GM19035 (cell line): ENCODE results near the gene ASXL2.

Source experiments
- ATAC-seq: cut with Tn5 transposase; IDR thresholded peaks from one replicate; pipeline ENCODE4 v1.9.1; 2021; ENCODE audit not compliant: unreplicated experiment

The ASXL2 gene

GRCh38 chr2:25808006-25808383 is 70.3 kb downstream of the ASXL2 start:
- no peak for ATAC-seq

DNA sequence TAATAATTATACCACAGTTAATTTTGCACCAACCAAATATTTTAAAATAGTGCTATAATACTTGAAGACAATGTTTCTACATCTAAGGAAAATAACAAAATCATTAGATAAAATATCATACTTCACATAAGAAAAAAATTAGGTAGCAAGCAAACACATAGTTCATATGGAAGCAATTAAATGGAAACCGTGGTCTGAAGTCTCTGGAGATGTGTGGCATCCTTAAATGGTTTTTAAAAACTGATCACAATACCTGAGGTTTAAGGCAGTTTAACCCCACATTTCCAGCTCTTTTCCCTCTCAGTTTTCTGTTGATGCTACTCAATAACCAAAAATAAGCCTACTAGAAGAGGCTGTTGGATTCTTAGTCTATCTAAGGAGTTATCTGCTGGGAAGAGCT is 71.3 kb downstream of the ASXL2 start:
- no peak for ATAC-seq

GRCh38 chr2:25805987-25806386 is 72.3 kb downstream of the ASXL2 start:
- no peak for ATAC-seq

DNA sequence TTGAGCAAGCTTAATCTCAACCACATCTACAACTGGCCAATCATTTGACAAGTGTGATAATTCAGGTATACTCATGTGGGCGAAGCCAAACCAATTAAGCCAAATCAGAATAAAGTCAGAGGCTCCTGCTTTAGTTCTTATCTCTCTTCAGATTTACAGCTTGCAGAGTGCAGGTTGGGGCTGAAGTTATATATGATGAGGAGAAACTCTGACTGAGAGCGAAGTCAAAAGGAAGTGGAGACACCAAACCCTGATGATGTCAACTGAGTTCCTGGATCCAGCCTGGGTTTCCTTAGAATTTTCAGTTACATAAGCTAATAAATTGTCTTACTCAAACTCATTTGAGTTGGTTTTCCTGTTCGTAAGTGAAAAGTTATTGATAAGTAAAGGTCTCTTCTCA is 73.9 kb downstream of the ASXL2 start:
- ATAC-seq = no peak

DNA sequence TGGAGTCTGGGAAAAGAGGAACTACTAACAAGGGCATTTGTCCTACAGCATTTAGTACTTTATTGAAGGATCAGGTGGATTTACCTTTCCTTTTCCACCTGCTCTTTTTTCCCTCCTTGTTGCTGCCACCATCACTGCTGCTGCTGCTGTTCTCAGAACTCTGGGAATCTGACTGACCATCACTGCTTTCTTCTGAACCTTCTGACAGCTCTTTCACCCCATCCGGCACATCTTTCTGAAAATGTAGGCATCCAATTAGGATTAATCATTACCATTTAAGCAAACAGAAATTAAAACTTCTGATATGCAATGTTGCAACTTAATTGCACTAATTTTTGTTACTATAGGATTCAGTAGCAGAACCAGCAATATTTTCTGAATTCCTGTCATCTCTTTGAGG is 79.0 kb downstream of the ASXL2 start:
- no peak for ATAC-seq

GRCh38 chr2:25797620-25798488 is 80.4 kb downstream of the ASXL2 start:
- ATAC-seq = no peak

- ATAC-seq = peak; percentile 67
These were observed 83.6 kb downstream of the ASXL2 start for GRCh38 chr2:25794544-25795276.

DNA sequence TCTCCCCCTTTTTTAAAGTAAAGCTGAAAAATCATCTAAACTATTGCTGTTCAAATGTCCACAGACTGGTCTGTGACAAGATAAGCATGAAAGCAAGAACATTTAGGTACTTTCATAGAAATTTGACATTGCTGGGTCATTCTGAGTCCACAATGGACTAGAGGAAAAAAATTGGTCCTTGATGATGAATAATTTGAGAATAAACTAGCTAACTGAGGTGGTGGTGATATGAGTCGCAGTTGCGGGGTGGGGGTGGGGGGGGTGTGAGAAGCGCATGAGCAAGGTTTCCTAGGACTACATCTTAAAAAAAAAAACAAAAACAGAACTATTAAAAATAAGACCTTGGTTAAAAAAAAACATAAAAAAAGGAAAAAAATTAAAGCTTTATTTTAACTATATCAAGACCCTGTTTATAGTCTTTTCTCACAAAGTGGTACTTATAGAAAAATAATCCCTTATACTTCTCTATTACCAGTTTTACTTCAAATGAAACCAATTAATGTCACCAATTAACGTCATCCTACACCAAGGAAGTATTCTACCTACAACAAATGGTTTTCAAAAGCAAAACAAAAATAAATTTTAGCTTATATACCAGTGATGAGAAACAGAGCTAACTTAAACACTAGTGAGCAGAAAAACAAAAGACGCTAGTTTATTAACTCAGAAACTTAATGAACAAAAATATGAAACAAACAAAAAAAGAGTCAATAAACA is 88.1 kb downstream of the ASXL2 start:
- no peak for ATAC-seq

GRCh38 chr2:25788457-25788856 is 89.8 kb downstream of the ASXL2 start:
- ATAC-seq = no peak

- no peak for ATAC-seq
These were observed 91.3 kb downstream of the ASXL2 start for GRCh38 chr2:25787020-25787419.

DNA sequence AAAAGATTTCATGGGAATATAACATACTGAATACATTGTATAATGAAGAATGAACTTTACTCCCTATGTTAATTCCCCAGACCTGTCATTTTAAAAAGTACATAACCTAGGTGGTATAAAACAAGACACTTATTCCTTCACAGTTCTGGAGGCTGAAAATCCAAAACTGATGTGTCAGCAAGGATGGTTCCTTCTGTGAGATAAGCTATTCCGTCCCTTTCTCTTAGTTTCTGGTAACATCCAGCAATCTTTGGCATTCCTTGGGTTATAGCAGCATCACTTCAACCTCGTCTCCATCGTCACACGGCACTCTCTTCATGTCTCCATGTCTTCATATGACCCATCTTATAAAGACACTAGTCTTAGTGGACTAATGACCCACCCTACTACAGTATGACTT is 93.9 kb downstream of the ASXL2 start:
- no peak for ATAC-seq

DNA sequence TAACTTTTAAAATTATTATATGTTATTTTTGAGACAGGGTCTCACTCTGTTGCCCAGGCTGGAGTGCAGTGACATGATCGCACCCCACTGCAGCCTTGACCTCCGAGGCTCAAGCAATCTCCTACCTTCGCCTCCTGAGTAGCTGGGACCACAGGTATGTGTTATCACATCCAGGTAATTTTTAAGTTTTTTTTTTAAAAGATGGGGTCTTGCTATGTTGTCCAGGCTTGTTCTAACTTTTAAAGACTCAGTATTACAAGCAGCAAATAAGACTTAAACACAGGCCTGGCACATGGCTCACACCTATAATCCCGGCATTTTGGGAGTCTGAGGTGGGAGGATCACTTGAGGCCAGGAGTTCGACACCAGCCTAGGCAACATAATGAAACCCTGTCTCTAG is 101.2 kb downstream of the ASXL2 start:
- no peak for ATAC-seq

DNA sequence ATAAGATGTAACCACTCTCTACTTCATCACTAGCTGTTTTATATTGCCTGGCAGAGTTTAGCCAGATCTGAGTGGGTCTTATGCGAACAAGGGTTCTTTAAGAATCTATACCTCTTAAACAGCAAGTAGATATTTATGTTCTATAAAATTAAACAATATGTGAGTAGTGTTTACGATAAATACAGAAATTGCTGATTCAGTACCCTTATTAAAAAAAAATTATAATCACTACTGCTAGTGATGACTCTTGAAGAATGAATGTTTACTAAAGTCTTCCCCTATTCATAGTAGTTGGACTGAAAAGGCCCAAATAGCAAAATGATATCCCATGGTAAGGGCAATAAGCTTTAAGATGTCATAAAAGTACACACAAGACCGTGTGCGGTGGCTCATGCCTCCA is 106.2 kb downstream of the ASXL2 start:
- ATAC-seq = no peak

GRCh38 chr2:25763575-25763974 is 114.7 kb downstream of the ASXL2 start:
- ATAC-seq = no peak

GRCh38 chr2:25760297-25760696 is 118.0 kb downstream of the ASXL2 start:
- ATAC-seq = no peak

DNA sequence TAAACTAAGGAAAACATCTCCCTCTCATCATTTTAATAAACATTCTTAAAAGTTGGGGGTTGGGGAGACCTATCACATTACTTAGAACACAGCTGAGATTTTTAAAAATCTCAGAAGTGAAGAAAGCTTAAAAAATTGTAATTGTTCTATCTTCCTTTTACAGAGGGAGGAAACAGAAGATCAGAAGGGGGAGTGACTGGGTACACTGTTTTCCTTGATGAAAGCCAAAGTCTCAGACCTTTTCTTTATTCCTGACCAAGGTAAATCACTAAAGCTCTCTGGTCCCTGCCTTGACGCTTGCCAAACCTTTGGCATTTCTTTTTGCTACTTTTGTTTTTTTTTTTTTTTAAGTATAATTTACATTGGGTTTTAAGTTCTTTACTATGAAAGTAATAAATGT is 119.9 kb downstream of the ASXL2 start:
- no peak for ATAC-seq

GRCh38 chr2:25757906-25758305 is 120.4 kb downstream of the ASXL2 start:
- no peak for ATAC-seq

DNA sequence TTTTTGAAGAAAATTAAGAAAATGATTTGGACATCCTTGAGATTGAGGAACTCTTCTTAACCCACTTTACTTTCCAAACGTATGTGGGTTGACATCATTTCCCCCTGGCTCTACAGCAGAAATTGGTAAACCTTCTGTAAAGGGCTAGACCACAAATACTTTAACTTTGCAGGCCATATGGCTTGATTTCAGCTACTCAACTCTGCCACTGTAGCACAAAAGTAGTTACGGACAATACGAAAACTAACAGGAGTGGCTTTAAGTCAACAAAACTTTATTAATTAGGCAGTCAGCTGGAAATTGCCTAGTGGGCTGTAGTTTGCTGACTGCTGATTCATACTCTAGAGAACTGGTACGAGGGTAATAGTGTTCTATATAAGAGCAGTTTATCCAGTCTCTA is 121.8 kb downstream of the ASXL2 start:
- ATAC-seq = no peak

DNA sequence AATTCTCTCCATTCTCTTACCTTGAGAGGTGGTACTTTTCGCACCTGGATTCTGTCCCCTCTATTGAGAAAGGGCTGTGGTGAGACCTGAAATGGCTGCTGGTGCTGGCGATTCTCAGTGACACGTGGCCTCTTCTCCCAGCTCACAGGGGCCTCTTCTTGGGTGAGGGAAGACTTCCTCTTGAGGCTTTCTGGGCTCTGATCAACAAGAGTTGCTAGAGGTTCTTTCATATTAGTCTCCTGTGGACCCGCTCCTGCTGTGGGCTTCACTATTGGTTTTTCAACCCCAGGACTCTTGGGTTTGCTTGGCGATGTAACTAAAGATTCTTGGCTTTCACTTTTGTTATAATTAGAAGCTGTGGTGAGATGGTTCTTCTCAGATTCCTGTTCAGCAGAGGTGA is 128.6 kb downstream of the ASXL2 start:
- ATAC-seq = no peak

DNA sequence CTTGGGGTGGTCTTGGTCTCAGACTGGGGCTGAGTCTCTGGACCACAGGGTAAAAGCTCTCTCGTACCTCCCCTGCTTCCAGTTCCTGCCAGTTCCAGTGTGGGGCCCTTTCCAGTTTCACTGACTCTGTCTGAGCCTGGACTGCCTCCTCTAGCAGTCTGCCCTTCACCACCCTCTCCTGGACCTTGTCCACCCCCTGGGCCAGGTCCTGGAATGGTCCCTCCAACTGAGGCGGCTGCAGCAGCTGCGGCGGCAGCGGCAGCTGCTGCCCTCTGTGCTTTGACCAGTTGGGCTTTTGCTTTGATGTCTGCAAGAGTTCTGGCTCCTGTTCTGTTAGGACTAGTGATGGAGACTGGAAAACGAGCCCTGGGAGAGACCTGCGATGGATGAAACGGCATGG is 134.2 kb downstream of the ASXL2 start:
- ATAC-seq = no peak

DNA sequence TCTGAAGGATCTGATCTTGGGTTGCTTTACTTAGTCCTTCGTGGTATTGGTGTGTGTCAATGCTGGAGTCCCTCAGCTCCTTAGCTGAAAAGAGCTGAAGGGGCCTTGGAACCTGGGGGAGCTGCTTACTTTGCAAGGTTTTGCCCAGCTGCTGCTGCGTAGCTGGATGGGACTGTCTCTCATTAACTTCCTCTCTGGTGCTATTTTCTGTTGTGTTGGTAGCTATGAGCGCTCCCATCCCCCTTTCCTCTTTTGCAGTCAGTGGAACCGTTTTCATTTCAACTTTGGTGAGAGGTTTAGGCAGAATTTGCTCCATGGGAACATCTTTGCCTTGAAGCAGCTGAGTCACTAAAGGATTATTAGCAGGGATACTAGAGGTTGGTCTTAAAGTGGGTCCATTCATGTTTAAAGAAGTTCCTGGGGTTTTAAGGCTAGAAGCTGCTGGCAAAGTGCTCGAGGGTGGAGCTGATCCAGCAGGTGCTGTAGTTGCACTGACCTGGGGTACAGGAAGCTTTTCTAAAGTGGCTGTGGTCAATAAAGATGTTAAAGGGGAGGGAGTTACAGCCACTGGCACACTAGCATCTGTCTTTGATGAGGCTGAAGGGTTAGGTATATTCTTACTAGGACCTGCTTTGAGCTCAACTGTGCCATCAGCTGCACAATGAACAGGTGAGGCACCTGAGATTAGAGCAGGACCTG is 135.0 kb downstream of the ASXL2 start:
- ATAC-seq = no peak
